DND-41 (cell line): ENCODE results near the gene COL25A1.
"Not testable (repeated sequence)": the region's sequence is repeated elsewhere in the genome, so short reads cannot be mapped to it uniquely, and the experiment has no call there.

Experiments
- ATAC-seq: fragments of 200-7000 bp; cut with Tn5 transposase; 3 replicates; pipeline ENCODE4 v1.9.1; 2021; ENCODE audit warnings: low read depth; ENCODE audit not compliant: insufficient read depth
- DNase-seq: peaks from one replicate; pipeline ENCODE4 v3.0.0-alpha.2; 2020
- H2AFZ ChIP-seq: 2 replicates; pipeline ENCODE4 v1.6.0; 2012; ENCODE audit warnings: low read depth, low read length
- H3K27ac ChIP-seq: 2 replicates; pipeline ENCODE4 v1.5.1; 2012; ENCODE audit warnings: low read length, inconsistent platforms
- H3K27me3 ChIP-seq: fragments of 200-600 bp; sonication (generic); 2 replicates; pipeline ENCODE4 v1.6.0; 2012; ENCODE audit warnings: low read length, mild to moderate bottlenecking, inconsistent platforms; ENCODE audit not compliant: insufficient read depth, poor library complexity
- H3K36me3 ChIP-seq: 2 replicates; pipeline ENCODE4 v1.5.1; 2012; ENCODE audit warnings: low read length, inconsistent platforms; ENCODE audit not compliant: insufficient read depth
- H3K4me1 ChIP-seq: 2 replicates; pipeline ENCODE4 v1.5.1; 2012; ENCODE audit warnings: mild to moderate bottlenecking, low read length; ENCODE audit not compliant: insufficient read depth
- H3K4me2 ChIP-seq: 2 replicates; pipeline ENCODE4 v1.6.0; 2012; ENCODE audit warnings: mild to moderate bottlenecking, moderate library complexity, low read length, inconsistent platforms; ENCODE audit not compliant: insufficient read depth
- H3K4me3 ChIP-seq, 2 experiments: fragments of 200-600 bp in 1 of 2; shearing (Covaris generic) in 1 of 2; 2 replicates each; pipeline ENCODE4 v1.5.1; 2012 to 2016; ENCODE audit warnings: inconsistent platforms in 2 of 2, low read length in 2 of 2, mild to moderate bottlenecking in 2 of 2, low read depth in 1 of 2, moderate library complexity in 1 of 2
- H3K79me2 ChIP-seq: 2 replicates; pipeline ENCODE4 v1.6.0; 2012; ENCODE audit warnings: low read length, inconsistent platforms; ENCODE audit not compliant: insufficient read depth
- H3K9ac ChIP-seq: 2 replicates; pipeline ENCODE4 v1.6.0; 2012; ENCODE audit warnings: low read depth, mild to moderate bottlenecking, inconsistent platforms, low read length, moderate library complexity
- H3K9me3 ChIP-seq: 2 replicates; pipeline ENCODE4 v1.5.1; 2012; ENCODE audit warnings: low read length, moderate library complexity, mild to moderate bottlenecking, inconsistent platforms; ENCODE audit not compliant: insufficient read depth, severe bottlenecking
- H4K20me1 ChIP-seq: 2 replicates; pipeline ENCODE4 v1.6.0; 2012; ENCODE audit warnings: low read length; ENCODE audit not compliant: insufficient read depth
- CTCF ChIP-seq: IDR thresholded peaks from 2 replicates; pipeline ENCODE4 v1.5.1; 2012; ENCODE audit warnings: borderline replicate concordance, low read length, moderate library complexity, mild to moderate bottlenecking; ENCODE audit not compliant: poor library complexity, severe bottlenecking; ENCODE audit errors: extremely low read depth
- EZH2 ChIP-seq: IDR thresholded peaks from 3 replicates; pipeline ENCODE4 v1.6.1; 2012; ENCODE audit warnings: borderline replicate concordance, low read depth, mild to moderate bottlenecking, moderate library complexity, low read length, inconsistent platforms; ENCODE audit not compliant: severe bottlenecking

The COL25A1 gene

GRCh38 chr4:109027016-109027500, 275.4 kb downstream of the COL25A1 start:
- Histone ChIP-seq H2AFZ (no peak overlapping the region), H4K20me1 (no peaks in the 10 kb centered on the region), H3K36me3 (no peaks in the 10 kb centered on the region), H3K9ac (no peak overlapping the region), H3K27me3 (no peaks in the 10 kb centered on the region), H3K9me3 (peaks cover 7% of the 10 kb centered on the region), H3K4me3 (no peak overlapping the region), H3K79me2 (no peaks in the 10 kb centered on the region), H3K4me2 (no peak overlapping the region), H3K27ac (no peak overlapping the region), H3K4me1 (no peaks in the 10 kb centered on the region)
- TF ChIP-seq EZH2 (no peak), CTCF (no peak)
- DNase-seq: no peak
- ATAC-seq: no peak

GRCh38 chr4:109026588-109026987, 275.9 kb downstream of the COL25A1 start:
- DNase-seq (no peak), ATAC-seq (no peak)
- TF ChIP-seq EZH2 (no peak), CTCF (no peak)
- Histone ChIP-seq H3K4me1 (no peaks in the 10 kb centered on the region), H3K27me3 (no peaks in the 10 kb centered on the region), H3K4me2 (no peak overlapping the region), H3K9me3 (peaks cover 9% of the 10 kb centered on the region), H3K36me3 (no peaks in the 10 kb centered on the region), H3K4me3 (no peak overlapping the region), H4K20me1 (no peaks in the 10 kb centered on the region), H3K9ac (no peak overlapping the region), H2AFZ (no peak overlapping the region), H3K79me2 (no peaks in the 10 kb centered on the region), H3K27ac (no peak overlapping the region)

- Histone ChIP-seq H3K4me2 (no peak overlapping the region), H3K27ac (no peak overlapping the region), H3K9me3 (peaks cover 13% of the 10 kb centered on the region), H3K4me1 (no peaks in the 10 kb centered on the region), H4K20me1 (no peaks in the 10 kb centered on the region), H3K79me2 (no peaks in the 10 kb centered on the region), H3K27me3 (no peaks in the 10 kb centered on the region), H2AFZ (no peak overlapping the region), H3K36me3 (no peaks in the 10 kb centered on the region), H3K9ac (no peak overlapping the region), H3K4me3 (no peak overlapping the region)
- TF ChIP-seq EZH2: no peak
- no peak for TF ChIP-seq CTCF
- DNase-seq (no peak), ATAC-seq (no peak)
Observed at GRCh38 chr4:109025471-109026076, 276.9 kb downstream of the COL25A1 start.

GRCh38 chr4:109022961-109023360, 279.5 kb downstream of the COL25A1 start:
- H3K27ac ChIP-seq: no peak overlapping the region
- ATAC-seq: no peak
- no peak overlapping the region for H3K4me3 ChIP-seq
- H3K27me3 ChIP-seq: no peaks in the 10 kb centered on the region
- H2AFZ ChIP-seq: 0 out of 2 replicates have a peak overlapping the region, but pooled peaks have one; percentile 8
- no peaks in the 10 kb centered on the region for H3K4me1 ChIP-seq
- TF ChIP-seq CTCF (no peak), EZH2 (no peak)
- H3K36me3 ChIP-seq: no peaks in the 10 kb centered on the region
- H3K9me3 ChIP-seq: peaks cover 16% of the 10 kb centered on the region
- H3K9ac ChIP-seq: no peak overlapping the region
- no peaks in the 10 kb centered on the region for H3K79me2 ChIP-seq
- no peak for DNase-seq
- H4K20me1 ChIP-seq: no peaks in the 10 kb centered on the region
- no peak overlapping the region for H3K4me2 ChIP-seq

- not testable (repeated sequence) for H3K27me3 ChIP-seq, H2AFZ ChIP-seq, H3K9ac ChIP-seq, H3K4me1 ChIP-seq, ATAC-seq, H3K4me3 ChIP-seq, H3K27ac ChIP-seq, H3K36me3 ChIP-seq, H3K4me2 ChIP-seq, H4K20me1 ChIP-seq, DNase-seq, H3K79me2 ChIP-seq
- peaks cover 16% of the 10 kb centered on the region for H3K9me3 ChIP-seq
Observed at GRCh38 chr4:109021630-109022029, 280.8 kb downstream of the COL25A1 start.
